ENCODE results near the gene TTLL10. TPM values are rescaled to one million over a fixed set of nuclear protein-coding genes. Genes with fewer than 3 reads are reported as not detected.

The TTLL10 gene
- polyA plus RNA-seq, 1 of the 3 experiments (the other 2 are of a cell fraction) = not detected

GRCh38 chr1:1129381-1129821 is 44.3 kb upstream of the TTLL10 start (continued):
- TF ChIP-seq ELF1 (IDR thresholded peaks at IDR 0.05) = no peak

DNA sequence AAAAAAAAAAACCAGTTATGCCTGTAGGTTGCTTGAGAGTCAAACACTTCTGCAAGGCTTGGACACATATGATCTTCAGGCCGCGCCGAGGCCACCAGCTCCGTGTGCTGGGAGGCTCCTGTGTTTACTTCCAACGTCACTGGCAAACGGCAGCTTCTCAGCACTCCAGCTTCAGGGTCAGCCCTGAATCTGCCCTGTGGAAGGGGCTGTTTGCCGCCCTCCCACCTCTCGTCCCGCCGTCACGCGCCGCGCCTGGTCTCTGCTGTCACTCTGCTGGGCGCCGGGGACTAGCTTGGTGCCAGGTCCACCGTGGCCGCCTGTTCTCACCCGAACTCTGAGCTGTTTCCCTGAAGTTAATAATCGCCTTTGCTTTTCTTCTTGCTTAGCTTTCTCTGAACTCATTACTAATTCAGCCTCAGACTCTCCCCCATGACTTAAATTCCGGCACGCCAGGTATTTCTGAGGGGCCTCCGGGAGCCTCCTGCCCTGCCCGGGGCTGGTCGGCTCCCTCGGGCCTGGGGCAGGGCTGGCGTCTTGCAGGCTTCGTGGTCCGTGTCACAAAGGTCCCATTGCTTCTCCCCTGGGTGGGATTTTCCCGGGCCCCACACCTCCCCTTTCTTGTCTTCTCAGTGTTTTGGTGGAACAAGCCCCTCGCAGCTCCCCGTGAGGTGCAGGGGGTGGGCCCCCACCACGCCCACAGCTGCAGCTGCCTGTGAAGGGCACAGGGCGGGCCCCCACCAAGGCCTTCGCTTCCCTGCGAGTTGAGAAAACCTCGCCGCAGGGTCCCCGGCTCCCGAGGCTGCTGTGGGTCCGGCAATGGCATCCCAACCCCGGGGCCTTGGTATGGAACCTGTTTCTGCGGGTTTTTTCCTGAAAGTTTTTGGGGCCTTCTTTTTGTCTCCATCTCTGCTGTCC is 43.2 kb upstream of the TTLL10 start:
- no peak overlapping the region for H3K4me2 ChIP-seq
- no peak overlapping the region for H3K9ac ChIP-seq
- no peaks in the 10 kb centered on the region for H3K9me2 ChIP-seq
- ChIA-PET POLR2A (no interaction called here), CTCF (interaction anchor here (1.4 to 1.9 kb wide), 3 partner anchors 9 to 161 kb away, joined by 6 to 14 read pairs (median 6); no protein-coding TSS in a partner anchor)
- H3K79me2 ChIP-seq (ENCODE audit: insufficient read depth) = no peaks in the 10 kb centered on the region
- no peaks in the 10 kb centered on the region for H3K9me3 ChIP-seq
- no peak overlapping the region for H3K4me3 ChIP-seq (ENCODE audit: low read depth in 2 of 2, low read length in 1 of 2)
- H3K36me3 ChIP-seq (replicated peaks in 1 of 2; ENCODE audit: control insufficient read depth in 1 of 2, insufficient read depth in 2 of 2, low read length in 1 of 2) = no peaks in the 10 kb centered on the region
- H2AFZ ChIP-seq (ENCODE audit: low read depth) = no peak overlapping the region
- H4K20me1 ChIP-seq (ENCODE audit: insufficient read depth) = no peaks in the 10 kb centered on the region
- H3K27ac ChIP-seq (ENCODE audit: low read depth in 2 of 2, low read length in 1 of 2) = no peak overlapping the region
- H3K27me3 ChIP-seq (ENCODE audit: insufficient read depth) = no peaks in the 10 kb centered on the region
- no peaks in the 10 kb centered on the region for H3K4me1 ChIP-seq (ENCODE audit: control insufficient read depth in 1 of 2, insufficient read depth in 2 of 2, low read depth in 1 of 2, low read length in 1 of 2)
- no peak for DNase-seq
- TF ChIP-seq TCF12 (IDR thresholded peaks at IDR 0.05) = no peak
- TF ChIP-seq USF1 (IDR thresholded peaks at IDR 0.05; ENCODE audit: borderline replicate concordance, low read depth) = no peak
- TF ChIP-seq CHD2 (IDR thresholded peaks at IDR 0.05; ENCODE audit: low read length, partially characterized antibody) = no peak
- TF ChIP-seq ZBTB33 (IDR thresholded peaks at IDR 0.05; ENCODE audit: borderline replicate concordance, low read depth) = no peak
- TF ChIP-seq, protein P1, sequence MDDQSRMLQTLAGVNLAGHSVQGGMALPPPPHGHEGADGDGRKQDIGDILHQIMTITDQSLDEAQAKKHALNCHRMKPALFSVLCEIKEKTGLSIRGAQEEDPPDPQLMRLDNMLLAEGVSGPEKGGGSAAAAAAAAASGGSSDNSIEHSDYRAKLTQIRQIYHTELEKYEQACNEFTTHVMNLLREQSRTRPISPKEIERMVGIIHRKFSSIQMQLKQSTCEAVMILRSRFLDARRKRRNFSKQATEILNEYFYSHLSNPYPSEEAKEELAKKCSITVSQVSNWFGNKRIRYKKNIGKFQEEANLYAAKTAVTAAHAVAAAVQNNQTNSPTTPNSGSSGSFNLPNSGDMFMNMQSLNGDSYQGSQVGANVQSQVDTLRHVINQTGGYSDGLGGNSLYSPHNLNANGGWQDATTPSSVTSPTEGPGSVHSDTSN (IDR thresholded peaks at IDR 0.05) = no peak
- no peak for TF ChIP-seq NRF1 (IDR thresholded peaks at IDR 0.05; ENCODE audit: low read depth, low read length)
- no peak for TF ChIP-seq RAD21 (IDR thresholded peaks at IDR 0.05; ENCODE audit: low read length)
- no peak for TF ChIP-seq FOSL2 (IDR thresholded peaks at IDR 0.05; ENCODE audit: borderline replicate concordance, low read depth)
- no peak for TF ChIP-seq FOXM1 (IDR thresholded peaks at IDR 0.05; ENCODE audit: low read depth)
- TF ChIP-seq FOXJ3 (CRISPR knock-in tag; IDR thresholded peaks at IDR 0.05) = no peak
- TF ChIP-seq RCOR1 (IDR thresholded peaks at IDR 0.05; ENCODE audit: low read length) = no peak
- TF ChIP-seq MAX (IDR thresholded peaks at IDR 0.05; ENCODE audit: low read depth) = no peak
- no peak for TF ChIP-seq GABPA (IDR thresholded peaks at IDR 0.05; ENCODE audit: low read depth)
- no peak for TF ChIP-seq ELF1 (IDR thresholded peaks at IDR 0.05)
- no peak for TF ChIP-seq RXRA (IDR thresholded peaks at IDR 0.05; ENCODE audit: borderline replicate concordance, low read depth)
- H3F3A ChIP-seq (replicated peaks; ENCODE audit: insufficient read depth) = no peaks in the 10 kb centered on the region
- WGBS (ENCODE audit: low lambda C conversion rate) = 77% methylated on average over 35 of the region's 43 CpGs

All from SK-N-SH (cell line).